Neural progenitor cell (in vitro differentiated cells): ENCODE measurements around the gene CFAP68. TPM values are rescaled to one million over a fixed set of nuclear protein-coding genes. Genes with fewer than 3 reads are reported as not detected.
"Not testable (repeated sequence)": the region's sequence is repeated elsewhere in the genome, so short reads cannot be mapped to it uniquely, and the experiment has no call there.

Experiments
- DNase-seq: peaks from one replicate; pipeline ENCODE4 v3.0.0-alpha.2; 2016; ENCODE audit warnings: low spot score
- H2AFZ ChIP-seq: fragments of 200-600 bp; sonication (generic); replicated peaks from 2 replicates; pipeline ENCODE4 v1.6.1; 2016; ENCODE audit warnings: antibody characterized with exemption
- H3F3A ChIP-seq: fragments of 200-600 bp; sonication (generic); 2 replicates; pipeline ENCODE4 v1.6.1; 2016; ENCODE audit warnings: antibody characterized with exemption, low read depth
- H3K27ac ChIP-seq: fragments of 200-600 bp; sonication (generic); 2 replicates; pipeline ENCODE4 v1.5.1; 2016; ENCODE audit warnings: mild to moderate bottlenecking
- H3K27me3 ChIP-seq: fragments of 200-600 bp; sonication (generic); 2 replicates; pipeline ENCODE4 v1.6.1; 2016; ENCODE audit warnings: mild to moderate bottlenecking, moderate library complexity
- H3K36me3 ChIP-seq: fragments of 200-600 bp; sonication (generic); 2 replicates; pipeline ENCODE4 v1.5.1; 2016
- H3K4me1 ChIP-seq: fragments of 200-600 bp; sonication (generic); 2 replicates; pipeline ENCODE4 v1.6.1; 2016; ENCODE audit warnings: mixed run types
- H3K4me2 ChIP-seq: fragments of 200-600 bp; sonication (generic); 2 replicates; pipeline ENCODE4 v1.6.1; 2016
- H3K4me3 ChIP-seq: fragments of 200-600 bp; sonication (generic); 2 replicates; pipeline ENCODE4 v1.5.1; 2016
- H3K79me2 ChIP-seq: fragments of 200-600 bp; sonication (generic); 2 replicates; pipeline ENCODE4 v1.6.1; 2016; ENCODE audit warnings: low read depth
- H3K9ac ChIP-seq: fragments of 200-600 bp; sonication (generic); 2 replicates; pipeline ENCODE4 v1.6.1; 2016
- H3K9me3 ChIP-seq: fragments of 200-600 bp; sonication (generic); 2 replicates; pipeline ENCODE4 v1.5.1; 2016; ENCODE audit warnings: low read depth
- H4K20me1 ChIP-seq: fragments of 200-600 bp; sonication (generic); 2 replicates; pipeline ENCODE4 v1.6.1; 2016; ENCODE audit warnings: low read depth
- H3K27ac Mint-ChIP-seq: 3 replicates; pipeline ENCODE4 v1.8.0; 2021; ENCODE audit warnings: mixed read lengths
- H3K27me3 Mint-ChIP-seq: 2 replicates; pipeline ENCODE4 v1.8.0; 2022; ENCODE audit warnings: low read depth, mild to moderate bottlenecking, inconsistent platforms, moderate library complexity, mixed read lengths; ENCODE audit not compliant: insufficient read depth
- H3K36me3 Mint-ChIP-seq: 3 replicates; pipeline ENCODE4 v1.8.0; 2021; ENCODE audit warnings: mixed read lengths
- H3K4me1 Mint-ChIP-seq: 3 replicates; pipeline ENCODE4 v1.8.0; 2021; ENCODE audit warnings: mixed read lengths
- H3K4me3 Mint-ChIP-seq: 3 replicates; pipeline ENCODE4 v1.8.0; 2021; ENCODE audit warnings: mild to moderate bottlenecking, moderate library complexity, mixed read lengths
- H3K9me3 Mint-ChIP-seq: 3 replicates; pipeline ENCODE4 v1.8.0; 2020; ENCODE audit warnings: mixed read lengths
- CTCF ChIP-seq: fragments of 200-600 bp; sonication (generic); IDR thresholded peaks from 2 replicates; pipeline ENCODE4 v1.5.1; 2017; ENCODE audit warnings: antibody characterized with exemption, mild to moderate bottlenecking
- EZH2 ChIP-seq: fragments of 200-600 bp; sonication (generic); IDR thresholded peaks from 2 replicates; pipeline ENCODE4 v1.6.1; 2017; ENCODE audit warnings: antibody characterized with exemption, mild to moderate bottlenecking, moderate library complexity
- EZH2phosphoT487 ChIP-seq: fragments of 200-600 bp; sonication (generic); IDR thresholded peaks from 2 replicates; pipeline ENCODE4 v1.6.1; 2017; ENCODE audit warnings: antibody characterized with exemption
- small RNA-seq: library from RNA; depleted of rRNA; stranded (forward); fragments of <200 nt; gene quantifications from one replicate; pipeline ENCODE3, GENCODE V24; 2015
- total RNA-seq: library from RNA; depleted of rRNA; stranded (reverse); fragments of >200 nt; gene quantifications from 2 replicates; pipeline ENCODE4 v1.2.3, GENCODE V29; 2015; ENCODE audit warnings: low replicate concordance

CFAP68 gene
- total RNA-seq, 1 donor from 2014 or later: 46.7 TPM

DNA sequence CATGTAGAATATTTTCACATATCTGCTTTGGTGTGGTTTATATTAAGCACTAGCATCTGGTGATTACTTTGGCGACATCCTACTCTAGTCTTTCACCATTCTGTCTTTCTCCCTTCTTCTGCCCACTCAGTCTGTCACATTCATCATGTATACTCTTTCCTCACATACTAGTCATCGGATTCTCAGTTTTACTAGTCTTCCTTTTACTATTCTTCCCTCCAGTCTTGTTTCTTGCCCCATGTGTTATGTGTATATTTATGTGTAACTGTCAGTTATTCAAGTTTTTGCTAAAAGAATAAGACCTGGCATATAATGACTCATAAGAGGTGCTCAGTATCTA is 53.2 kb downstream of the CFAP68 start:
- DNase-seq: no peak
- peaks cover 3% of the 10 kb centered on the region for H3K27me3 Mint-ChIP-seq
- no peak overlapping the region for H3K27ac Mint-ChIP-seq
- Histone ChIP-seq H3K4me1 (peaks cover 18% of the 10 kb centered on the region), H3K79me2 (no peaks in the 10 kb centered on the region), H3K9ac (no peak overlapping the region), H3K27ac (no peak overlapping the region), H3K4me2 (no peak overlapping the region), H3K9me3 (no peaks in the 10 kb centered on the region), H3K36me3 (no peaks in the 10 kb centered on the region), H3K4me3 (no peak overlapping the region), H4K20me1 (no peaks in the 10 kb centered on the region), H2AFZ (no peak overlapping the region), H3F3A (peaks cover 25% of the 10 kb centered on the region), H3K27me3 (no peaks in the 10 kb centered on the region)
- TF ChIP-seq CTCF: no peak
- no peak for TF ChIP-seq EZH2
- no peak for TF ChIP-seq EZH2phosphoT487
- no peak overlapping the region for H3K4me3 Mint-ChIP-seq
- peaks cover 32% of the 10 kb centered on the region for H3K4me1 Mint-ChIP-seq
- no peaks in the 10 kb centered on the region for H3K9me3 Mint-ChIP-seq
- no peaks in the 10 kb centered on the region for H3K36me3 Mint-ChIP-seq

DNA sequence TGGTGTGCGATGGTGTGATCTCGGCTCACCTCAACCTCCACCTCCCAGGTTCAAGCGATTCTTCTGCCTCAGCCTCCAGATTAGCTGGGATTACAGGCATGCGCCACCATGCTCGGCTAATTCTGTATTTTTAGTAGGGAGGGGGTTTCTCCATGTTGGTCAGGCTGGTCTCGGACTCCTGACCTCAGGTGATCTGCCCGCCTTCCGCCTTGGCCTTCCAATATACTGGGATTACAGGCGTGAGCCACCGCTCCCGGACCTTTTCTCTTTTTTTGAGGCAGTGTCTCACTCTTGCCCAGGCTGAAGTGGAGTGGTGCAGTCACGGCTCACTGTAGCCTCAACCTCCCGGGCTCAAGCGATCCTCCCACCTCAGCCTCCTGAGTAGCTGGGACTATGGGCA is 53.8 kb downstream of the CFAP68 start:
- not testable (repeated sequence) for H3K4me2 ChIP-seq, H4K20me1 ChIP-seq, H3K4me3 ChIP-seq, H3K27me3 ChIP-seq, H3K9me3 ChIP-seq, H3K9ac ChIP-seq, H2AFZ ChIP-seq, H3K4me3 Mint-ChIP-seq, H3K27me3 Mint-ChIP-seq, H3K36me3 Mint-ChIP-seq, H3K79me2 ChIP-seq, H3K27ac ChIP-seq, DNase-seq, H3K36me3 ChIP-seq, H3K27ac Mint-ChIP-seq, H3K9me3 Mint-ChIP-seq
- Histone ChIP-seq H3F3A (peaks cover 30% of the 10 kb centered on the region), H3K4me1 (peaks cover 23% of the 10 kb centered on the region)
- H3K4me1 Mint-ChIP-seq: peaks cover 37% of the 10 kb centered on the region

DNA sequence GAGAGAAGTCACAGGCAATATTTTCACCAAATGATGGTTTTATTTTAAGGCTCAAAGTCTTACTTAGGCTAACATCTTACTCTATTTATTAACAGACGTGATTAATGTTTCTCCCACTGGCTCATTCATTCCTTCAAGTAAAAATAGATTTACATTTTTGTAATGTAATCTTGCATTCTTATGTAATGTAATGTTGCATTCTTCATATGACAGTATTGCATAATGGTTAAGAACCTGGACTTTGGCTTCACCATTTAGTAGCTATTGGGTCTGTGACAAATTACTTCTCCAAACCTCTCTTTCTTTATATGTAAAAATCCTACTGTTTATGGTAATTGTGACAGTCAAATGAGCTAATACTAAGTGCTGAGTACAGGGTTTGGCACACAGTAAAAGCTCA is 54.5 kb downstream of the CFAP68 start:
- H3K9me3 ChIP-seq: no peaks in the 10 kb centered on the region
- H3F3A ChIP-seq: peaks cover 37% of the 10 kb centered on the region
- H3K4me1 Mint-ChIP-seq: peaks cover 44% of the 10 kb centered on the region
- no peak overlapping the region for H3K4me3 Mint-ChIP-seq
- no peak overlapping the region for H2AFZ ChIP-seq
- H3K9ac ChIP-seq: no peak overlapping the region
- H3K4me1 ChIP-seq: peaks cover 30% of the 10 kb centered on the region
- H3K9me3 Mint-ChIP-seq: no peaks in the 10 kb centered on the region
- H3K36me3 ChIP-seq: no peaks in the 10 kb centered on the region
- H3K36me3 Mint-ChIP-seq: no peaks in the 10 kb centered on the region
- H3K27me3 ChIP-seq: no peaks in the 10 kb centered on the region
- H3K27ac ChIP-seq: no peak overlapping the region
- no peaks in the 10 kb centered on the region for H4K20me1 ChIP-seq
- H3K27ac Mint-ChIP-seq: no peak overlapping the region
- H3K4me3 ChIP-seq: no peak overlapping the region
- H3K4me2 ChIP-seq: no peak overlapping the region
- no peaks in the 10 kb centered on the region for H3K79me2 ChIP-seq
- TF ChIP-seq CTCF: no peak
- no peak for TF ChIP-seq EZH2
- TF ChIP-seq EZH2phosphoT487: no peak
- H3K27me3 Mint-ChIP-seq: peaks cover 2% of the 10 kb centered on the region
- no peak for DNase-seq

GRCh38 chr11:111934306-111934705 is 55.0 kb downstream of the CFAP68 start:
- H3K27ac Mint-ChIP-seq: no peak overlapping the region
- TF ChIP-seq CTCF (no peak), EZH2 (no peak), EZH2phosphoT487 (no peak)
- Histone ChIP-seq H3K4me2 (no peak overlapping the region), H4K20me1 (no peaks in the 10 kb centered on the region), H3F3A (peaks cover 37% of the 10 kb centered on the region), H2AFZ (no peak overlapping the region), H3K9me3 (no peaks in the 10 kb centered on the region), H3K4me3 (no peak overlapping the region), H3K27ac (no peak overlapping the region), H3K4me1 (peaks cover 34% of the 10 kb centered on the region), H3K36me3 (no peaks in the 10 kb centered on the region), H3K79me2 (no peaks in the 10 kb centered on the region), H3K9ac (no peak overlapping the region), H3K27me3 (no peaks in the 10 kb centered on the region)
- no peaks in the 10 kb centered on the region for H3K36me3 Mint-ChIP-seq
- no peaks in the 10 kb centered on the region for H3K9me3 Mint-ChIP-seq
- H3K4me3 Mint-ChIP-seq: no peak overlapping the region
- peaks cover 2% of the 10 kb centered on the region for H3K27me3 Mint-ChIP-seq
- H3K4me1 Mint-ChIP-seq: peaks cover 49% of the 10 kb centered on the region
- DNase-seq: no peak

Small RNA genes within 50 kb of the gene (small RNA-seq; reads per million reads assigned to genes)
- gene C11orf52 (not detected), gene GNG5P3 (not detected), gene RNA5SP351 (not detected), gene RPL37AP8 (0.18 reads per million)

Other genes with a start within 250 kb of the CFAP68 start
- gene PPP2R1B, start 113.2 kb upstream of the CFAP68 start, total RNA-seq: 47.8 and 68.4 TPM in 2 replicates
- 36.9 and 39.5 TPM in 2 replicates for gene ALG9, start 8.0 kb upstream of the CFAP68 start, total RNA-seq
- gene FDXACB1, start 376 bp upstream of the CFAP68 start, total RNA-seq: 4.0 and 6.0 TPM in 2 replicates
- gene CRYAB, start 32.2 kb downstream of the CFAP68 start, total RNA-seq: 0.45 TPM in 1 of 2 replicates, not detected in the other
- gene HSPB2, start 33.2 kb downstream of the CFAP68 start, total RNA-seq: not detected in 2 replicates
- gene C11orf52, start 39.4 kb downstream of the CFAP68 start, total RNA-seq: 0.65 TPM in 1 of 2 replicates, not detected in the other
- gene DIXDC1, start 57.8 kb downstream of the CFAP68 start, total RNA-seq: 23.6 and 25.2 TPM in 2 replicates
- gene DLAT, start 145.9 kb downstream of the CFAP68 start, total RNA-seq: 48.2 and 55.7 TPM in 2 replicates
- gene PIH1D2, start 194.5 kb downstream of the CFAP68 start, total RNA-seq: 1.6 and 3.5 TPM in 2 replicates
- 35.9 and 60.0 TPM in 2 replicates for gene NKAPD1, start 194.8 kb downstream of the CFAP68 start, total RNA-seq
- gene TIMM8B, start 207.2 kb downstream of the CFAP68 start, total RNA-seq: 38.9 and 46.9 TPM in 2 replicates
- gene SDHD, start 207.3 kb downstream of the CFAP68 start, total RNA-seq: 59.7 and 75.4 TPM in 2 replicates